KOPT-K1 (cell line): ENCODE measurements around the gene EXOC3.

Experiments
- H3K27ac ChIP-seq: fragments of 200-600 bp; sonication (generic); 2 replicates; pipeline ENCODE4 v1.5.1; 2016; ENCODE audit warnings: antibody characterized with exemption, mild to moderate bottlenecking, low read depth, low read length; ENCODE audit not compliant: poor library complexity, severe bottlenecking
- H3K36me3 ChIP-seq: fragments of 200-600 bp; sonication (generic); 2 replicates; pipeline ENCODE4 v1.5.1; 2017; ENCODE audit warnings: antibody characterized with exemption, mild to moderate bottlenecking, low read length, moderate library complexity; ENCODE audit not compliant: insufficient read depth
- H3K9me3 ChIP-seq: fragments of 200-600 bp; sonication (generic); 2 replicates; pipeline ENCODE4 v1.5.1; 2017; ENCODE audit warnings: antibody characterized with exemption, low read length, mild to moderate bottlenecking; ENCODE audit not compliant: insufficient read depth, poor library complexity, severe bottlenecking

Gene EXOC3

GRCh38 chr5:428754-429452 is 14.1 kb upstream of the EXOC3 start:
- Histone ChIP-seq H3K36me3 (no peaks in the 10 kb centered on the region), H3K9me3 (no peaks in the 10 kb centered on the region), H3K27ac (no peak overlapping the region)

GRCh38 chr5:429453-430188 is 13.4 kb upstream of the EXOC3 start:
- Histone ChIP-seq H3K36me3 (no peaks in the 10 kb centered on the region), H3K9me3 (no peaks in the 10 kb centered on the region), H3K27ac (no peak overlapping the region)

- H3K27ac ChIP-seq = no peak overlapping the region
- H3K36me3 ChIP-seq = no peaks in the 10 kb centered on the region
- H3K9me3 ChIP-seq = no peaks in the 10 kb centered on the region
These were observed 12.6 kb upstream of the EXOC3 start for GRCh38 chr5:430214-430925.

- no peaks in the 10 kb centered on the region for H3K36me3 ChIP-seq
- H3K27ac ChIP-seq = no peak overlapping the region
- no peaks in the 10 kb centered on the region for H3K9me3 ChIP-seq
These were observed 11.8 kb upstream of the EXOC3 start for GRCh38 chr5:431001-431710.

GRCh38 chr5:431711-432050 is 11.3 kb upstream of the EXOC3 start:
- Histone ChIP-seq H3K27ac (no peak overlapping the region), H3K9me3 (no peaks in the 10 kb centered on the region), H3K36me3 (no peaks in the 10 kb centered on the region)

GRCh38 chr5:432201-432927 is 10.6 kb upstream of the EXOC3 start:
- Histone ChIP-seq H3K27ac (no peak overlapping the region), H3K9me3 (no peaks in the 10 kb centered on the region), H3K36me3 (no peaks in the 10 kb centered on the region)

GRCh38 chr5:432928-433791 is 9.8 kb upstream of the EXOC3 start:
- H3K9me3 ChIP-seq = no peaks in the 10 kb centered on the region
- H3K36me3 ChIP-seq = no peaks in the 10 kb centered on the region
- no peak overlapping the region for H3K27ac ChIP-seq

GRCh38 chr5:433836-434235 is 9.1 kb upstream of the EXOC3 start:
- no peaks in the 10 kb centered on the region for H3K36me3 ChIP-seq
- H3K9me3 ChIP-seq = no peaks in the 10 kb centered on the region
- no peak overlapping the region for H3K27ac ChIP-seq

- Histone ChIP-seq H3K27ac (no peak overlapping the region), H3K36me3 (no peaks in the 10 kb centered on the region), H3K9me3 (no peaks in the 10 kb centered on the region)
These were observed 8.4 kb upstream of the EXOC3 start for GRCh38 chr5:434443-435146.

- Histone ChIP-seq H3K27ac (no peak overlapping the region), H3K36me3 (no peaks in the 10 kb centered on the region), H3K9me3 (no peaks in the 10 kb centered on the region)
These were observed 7.7 kb upstream of the EXOC3 start for GRCh38 chr5:435156-435790.

- Histone ChIP-seq H3K36me3 (no peaks in the 10 kb centered on the region), H3K27ac (no peak overlapping the region), H3K9me3 (no peaks in the 10 kb centered on the region)
These were observed 6.9 kb upstream of the EXOC3 start for GRCh38 chr5:435961-436640.

- Histone ChIP-seq H3K36me3 (no peaks in the 10 kb centered on the region), H3K27ac (no peak overlapping the region), H3K9me3 (no peaks in the 10 kb centered on the region)
These were observed 6.4 kb upstream of the EXOC3 start for GRCh38 chr5:436641-436975.

- H3K9me3 ChIP-seq = no peaks in the 10 kb centered on the region
- no peaks in the 10 kb centered on the region for H3K36me3 ChIP-seq
- H3K27ac ChIP-seq = no peak overlapping the region
These were observed 5.7 kb upstream of the EXOC3 start for GRCh38 chr5:437281-437771.
